Raji (cell line): Measurements from ENCODE around the gene TELO2.

Experiments
- POLR2A ChIP-seq: IDR thresholded peaks from 2 replicates; pipeline ENCODE4 v1.6.1; 2011; ENCODE audit warnings: low read depth, low read length, control low read depth; ENCODE audit not compliant: insufficient read depth

The TELO2 gene

GRCh38 chr16:1492923-1493745 lies at the start of gene TELO2:
Gene TELO2 (plus strand): TSS chr16:1493360. CDS start chr16:1494282, 922 bp downstream.
- peak; percentile 82 for TF ChIP-seq POLR2A

GRCh38 chr16:1443403-1443973 lies 49.7 kb upstream of the TELO2 start:
- TF ChIP-seq POLR2A = no peak

- TF ChIP-seq POLR2A = no peak
Measured at GRCh38 chr16:1443980-1444729, 49.0 kb upstream of the TELO2 start, which contains the start of gene CCDC154. Gene CCDC154 (minus strand): TSS chr16:1444556. CDS start chr16:1444322, 234 bp downstream.

- no peak for TF ChIP-seq POLR2A
Measured at GRCh38 chr16:1444730-1445517, 48.2 kb upstream of the TELO2 start.

- TF ChIP-seq POLR2A = no peak
Measured at GRCh38 chr16:1445518-1446203, 47.5 kb upstream of the TELO2 start.

- no peak for TF ChIP-seq POLR2A
Measured at GRCh38 chr16:1446296-1447080, 46.7 kb upstream of the TELO2 start.

- TF ChIP-seq POLR2A = no peak
Measured at GRCh38 chr16:1447965-1448364, 45.2 kb upstream of the TELO2 start.

GRCh38 chr16:1448536-1449116 lies 44.5 kb upstream of the TELO2 start:
- TF ChIP-seq POLR2A = no peak

GRCh38 chr16:1449201-1449788 lies 43.9 kb upstream of the TELO2 start:
- TF ChIP-seq POLR2A = no peak

GRCh38 chr16:1450218-1450617 lies 42.9 kb upstream of the TELO2 start:
- TF ChIP-seq POLR2A = no peak

GRCh38 chr16:1450841-1451240 lies 42.3 kb upstream of the TELO2 start:
- TF ChIP-seq POLR2A = no peak

GRCh38 chr16:1451702-1452392 lies 41.3 kb upstream of the TELO2 start:
- TF ChIP-seq POLR2A = no peak
